COR-L47 (cell line): ENCODE data around the gene RAB30.
"Not testable (repeated sequence)": the region's sequence is repeated elsewhere in the genome, so short reads cannot be mapped to it uniquely, and the experiment has no call there.

Experiments
- DNase-seq: peaks from one replicate; lab custom pipeline; 2025; lab: John Stamatoyannopoulos, UW

The RAB30 gene

GRCh38 chr11:82943430-82943829 lies 128.3 kb downstream of the RAB30 start:
- not testable (repeated sequence) for DNase-seq

GRCh38 chr11:82942376-82942775 lies 129.3 kb downstream of the RAB30 start:
- DNase-seq = no peak

- no peak for DNase-seq
Observed at GRCh38 chr11:82939456-82939855, 132.2 kb downstream of the RAB30 start.

- no peak for DNase-seq
Observed at GRCh38 chr11:82937554-82937953, 134.1 kb downstream of the RAB30 start.

- DNase-seq = no peak
Observed at GRCh38 chr11:82936261-82936660, 135.4 kb downstream of the RAB30 start.

- no peak for DNase-seq
Observed at GRCh38 chr11:82932564-82932963, 139.1 kb downstream of the RAB30 start.

- no peak for DNase-seq
Observed at GRCh38 chr11:82930734-82931133, 141.0 kb downstream of the RAB30 start.

GRCh38 chr11:82930229-82930628 lies 141.5 kb downstream of the RAB30 start:
- no peak for DNase-seq

GRCh38 chr11:82929121-82929520 lies 142.6 kb downstream of the RAB30 start:
- DNase-seq = no peak

GRCh38 chr11:82927264-82927880 lies 144.3 kb downstream of the RAB30 start:
- DNase-seq = peak; percentile 74

- no peak for DNase-seq
Observed at GRCh38 chr11:82924522-82925224, 147.0 kb downstream of the RAB30 start.
